Glutamatergic neuron (in vitro differentiated cells): ENCODE results near the gene SLC6A6. TPM values are rescaled to one million over a fixed set of nuclear protein-coding genes. Genes with fewer than 3 reads are reported as not detected.

Source experiments
- DNase-seq: peaks from one replicate; pipeline ENCODE4 v3.0.0; 2022
- H3K27ac Mint-ChIP-seq: one replicate; pipeline ENCODE4 v1.8.0; 2020; ENCODE audit warnings: mild to moderate bottlenecking, mixed read lengths, inconsistent platforms; ENCODE audit not compliant: unreplicated experiment
- H3K27me3 Mint-ChIP-seq: one replicate; pipeline ENCODE4 v1.8.0; 2020; ENCODE audit warnings: mild to moderate bottlenecking, moderate library complexity, mixed read lengths, inconsistent platforms; ENCODE audit not compliant: unreplicated experiment
- H3K36me3 Mint-ChIP-seq: one replicate; pipeline ENCODE4 v1.8.0; 2020; ENCODE audit warnings: mild to moderate bottlenecking, mixed read lengths, inconsistent platforms; ENCODE audit not compliant: unreplicated experiment
- H3K4me1 Mint-ChIP-seq: one replicate; pipeline ENCODE4 v1.8.0; 2020; ENCODE audit warnings: mild to moderate bottlenecking, low read depth, mixed read lengths, inconsistent platforms; ENCODE audit not compliant: unreplicated experiment
- H3K4me3 Mint-ChIP-seq: one replicate; pipeline ENCODE4 v1.8.0; 2020; ENCODE audit warnings: mild to moderate bottlenecking, mixed read lengths, inconsistent platforms; ENCODE audit not compliant: unreplicated experiment
- H3K9me3 Mint-ChIP-seq: one replicate; pipeline ENCODE4 v1.8.0; 2020; ENCODE audit warnings: mild to moderate bottlenecking, moderate library complexity, mixed read lengths, inconsistent platforms; ENCODE audit not compliant: unreplicated experiment
- CTCF ChIP-seq: fragments of 200-600 bp; sonication (generic); IDR thresholded peaks from one replicate; pipeline ENCODE4 v1.5.0; 2021; ENCODE audit not compliant: partially characterized antibody, unreplicated experiment
- total RNA-seq: library from RNA; stranded (reverse); fragmentation: NEBNext Ultra II Directional; extraction: Animal tissue kit (Norgen Biotek cat#: 25700); gene quantifications from one replicate; pipeline ENCODE4 v1.2.1, GENCODE V29; 2021; ENCODE audit not compliant: unreplicated experiment

Gene SLC6A6
- total RNA-seq, 1 donor from 2014 or later: 21.9 TPM

GRCh38 chr3:14360123-14360881 is 42.1 kb upstream of the SLC6A6 start:
- TF ChIP-seq CTCF: no peak
- Mint-ChIP-seq H3K9me3 (peaks cover 10% of the 10 kb centered on the region), H3K4me1 (peaks cover 5% of the 10 kb centered on the region), H3K4me3 (no peak overlapping the region), H3K27me3 (peaks cover 7% of the 10 kb centered on the region), H3K36me3 (no peaks in the 10 kb centered on the region), H3K27ac (peak overlapping the region; percentile 48)
- DNase-seq: no peak

- TF ChIP-seq CTCF: no peak
- no peak for DNase-seq
- Mint-ChIP-seq H3K4me1 (peaks cover 5% of the 10 kb centered on the region), H3K36me3 (no peaks in the 10 kb centered on the region), H3K4me3 (no peak overlapping the region), H3K9me3 (peaks cover 10% of the 10 kb centered on the region), H3K27me3 (peaks cover 9% of the 10 kb centered on the region), H3K27ac (no peak overlapping the region)
Measured at GRCh38 chr3:14361068-14361677, 41.2 kb upstream of the SLC6A6 start.

- no peak overlapping the region for H3K27ac Mint-ChIP-seq
- no peak for TF ChIP-seq CTCF
Measured at GRCh38 chr3:14362890-14363289, 39.5 kb upstream of the SLC6A6 start.

GRCh38 chr3:14363379-14363778 is 39.0 kb upstream of the SLC6A6 start:
- H3K36me3 Mint-ChIP-seq: no peaks in the 10 kb centered on the region
- no peak for TF ChIP-seq CTCF
- peaks cover 12% of the 10 kb centered on the region for H3K4me1 Mint-ChIP-seq
- H3K27ac Mint-ChIP-seq: no peak overlapping the region
- DNase-seq: no peak
- peaks cover 6% of the 10 kb centered on the region for H3K9me3 Mint-ChIP-seq
- H3K27me3 Mint-ChIP-seq: peaks cover 9% of the 10 kb centered on the region
- no peak overlapping the region for H3K4me3 Mint-ChIP-seq

More at GRCh38 chr3:14362890-14363289, 39.5 kb upstream of the SLC6A6 start:
- H3K4me3 Mint-ChIP-seq: no peak overlapping the region
- peaks cover 12% of the 10 kb centered on the region for H3K4me1 Mint-ChIP-seq
- H3K9me3 Mint-ChIP-seq: peaks cover 6% of the 10 kb centered on the region
- DNase-seq: no peak
- no peaks in the 10 kb centered on the region for H3K36me3 Mint-ChIP-seq
- H3K27me3 Mint-ChIP-seq: peaks cover 9% of the 10 kb centered on the region

- Mint-ChIP-seq H3K4me3 (no peak overlapping the region), H3K4me1 (peaks cover 12% of the 10 kb centered on the region)
Measured at GRCh38 chr3:14363991-14364390, 38.4 kb upstream of the SLC6A6 start.

More at GRCh38 chr3:14363991-14364390, 38.4 kb upstream of the SLC6A6 start:
- Mint-ChIP-seq H3K36me3 (no peaks in the 10 kb centered on the region), H3K9me3 (peaks cover 6% of the 10 kb centered on the region), H3K27ac (no peak overlapping the region), H3K27me3 (peaks cover 8% of the 10 kb centered on the region)
- DNase-seq: no peak
- no peak for TF ChIP-seq CTCF
